Fibroblast of skin of back (primary cell): ENCODE measurements around the gene SHTN1.

Source experiments
- DNase-seq: peaks from one replicate; pipeline ENCODE4 v3.0.0-alpha.2; 2013

The SHTN1 gene

GRCh38 chr10:116868198-116868676, 136.8 kb downstream of the SHTN1 start:
- DNase-seq, result no peak

GRCh38 chr10:116866987-116867595, 137.9 kb downstream of the SHTN1 start:
- DNase-seq, result peak; percentile 30

GRCh38 chr10:116866066-116866465, 138.9 kb downstream of the SHTN1 start:
- DNase-seq, result no peak

GRCh38 chr10:116864436-116864835, 140.6 kb downstream of the SHTN1 start:
- DNase-seq, result no peak

GRCh38 chr10:116861796-116862195, 143.2 kb downstream of the SHTN1 start:
- no peak for DNase-seq

- no peak for DNase-seq
Observed at GRCh38 chr10:116857156-116857555, 147.8 kb downstream of the SHTN1 start.

GRCh38 chr10:116853701-116854100, 151.3 kb downstream of the SHTN1 start:
- DNase-seq, result no peak

- DNase-seq, result no peak
Observed at GRCh38 chr10:116853287-116853686, 151.7 kb downstream of the SHTN1 start.

- no peak for DNase-seq
Observed at GRCh38 chr10:116852246-116852645, 152.7 kb downstream of the SHTN1 start.

GRCh38 chr10:116850058-116850611, 154.9 kb downstream of the SHTN1 start:
- no peak for DNase-seq

GRCh38 chr10:116849248-116850057, 155.5 kb downstream of the SHTN1 start, which contains the start of gene ENO4:
Gene ENO4, plus strand, starts transcription at chr10:116849499. Its CDS starts 68 bp downstream, at chr10:116849567.
- DNase-seq, result peak; percentile 79

- no peak for DNase-seq
Observed at GRCh38 chr10:116848944-116849247, 156.1 kb downstream of the SHTN1 start.

GRCh38 chr10:116848032-116848943, 156.7 kb downstream of the SHTN1 start:
- DNase-seq, result peak; percentile 5

GRCh38 chr10:116845823-116846222, 159.2 kb downstream of the SHTN1 start:
- peak; percentile 15 for DNase-seq

GRCh38 chr10:116840389-116841075, 164.5 kb downstream of the SHTN1 start:
- no peak for DNase-seq

GRCh38 chr10:116838143-116838725, 166.8 kb downstream of the SHTN1 start:
- no peak for DNase-seq

- no peak for DNase-seq
Observed at GRCh38 chr10:116836902-116837523, 168.0 kb downstream of the SHTN1 start.

GRCh38 chr10:116836083-116836482, 168.9 kb downstream of the SHTN1 start:
- DNase-seq, result no peak

- DNase-seq, result no peak
Observed at GRCh38 chr10:116835658-116836057, 169.3 kb downstream of the SHTN1 start.

- DNase-seq, result no peak
Observed at GRCh38 chr10:116833986-116834985, 170.7 kb downstream of the SHTN1 start.
